ENCODE data around the gene SATB1. TPM values are rescaled to one million over a fixed set of nuclear protein-coding genes. Genes with fewer than 3 reads are reported as not detected.

The SATB1 gene
- total RNA-seq, 2 donors from 2014 or later: 414 to 494 TPM

- peaks cover 43% of the 10 kb centered on the region for H3K4me1 Mint-ChIP-seq
- peaks cover 100% of the 10 kb centered on the region for H3K36me3 Mint-ChIP-seq (ENCODE audit: low read depth)
- no peaks in the 10 kb centered on the region for H3K27me3 Mint-ChIP-seq
- H3K4me3 Mint-ChIP-seq: peak overlapping the region; percentile 88
- peak overlapping the region; percentile 89 for H3K27ac Mint-ChIP-seq
- no peak for ATAC-seq (replicated peaks)
- no peaks in the 10 kb centered on the region for H3K9me3 Mint-ChIP-seq
These were observed 2.2 kb downstream of the SATB1 start for GRCh38 chr3:18422972-18423371.

GRCh38 chr3:18420555-18420954 is 4.6 kb downstream of the SATB1 start:
- Mint-ChIP-seq H3K4me1 (peaks cover 56% of the 10 kb centered on the region), H3K36me3 (ENCODE audit: low read depth) (peaks cover 100% of the 10 kb centered on the region), H3K27ac (peak overlapping the region; percentile 89), H3K4me3 (peak overlapping the region; percentile 88), H3K27me3 (no peaks in the 10 kb centered on the region), H3K9me3 (no peaks in the 10 kb centered on the region)
- ATAC-seq (replicated peaks): no peak

GRCh38 chr3:18419232-18419631 is 5.9 kb downstream of the SATB1 start:
- H3K27me3 Mint-ChIP-seq: no peaks in the 10 kb centered on the region
- no peaks in the 10 kb centered on the region for H3K9me3 Mint-ChIP-seq
- peaks cover 61% of the 10 kb centered on the region for H3K4me1 Mint-ChIP-seq
- H3K4me3 Mint-ChIP-seq: peak overlapping the region; percentile 88
- H3K27ac Mint-ChIP-seq: peak overlapping the region; percentile 89
- no peak for ATAC-seq (replicated peaks)
- H3K36me3 Mint-ChIP-seq (ENCODE audit: low read depth): peaks cover 100% of the 10 kb centered on the region

GRCh38 chr3:18417904-18418572 is 7.1 kb downstream of the SATB1 start:
- peaks cover 100% of the 10 kb centered on the region for H3K36me3 Mint-ChIP-seq (ENCODE audit: low read depth)
- peak overlapping the region; percentile 88 for H3K4me3 Mint-ChIP-seq
- no peak for ATAC-seq (replicated peaks)
- peaks cover 50% of the 10 kb centered on the region for H3K4me1 Mint-ChIP-seq
- H3K27ac Mint-ChIP-seq: peak overlapping the region; percentile 89
- no peaks in the 10 kb centered on the region for H3K27me3 Mint-ChIP-seq
- no peaks in the 10 kb centered on the region for H3K9me3 Mint-ChIP-seq

GRCh38 chr3:18416332-18416731 is 8.8 kb downstream of the SATB1 start:
- H3K27me3 Mint-ChIP-seq: no peaks in the 10 kb centered on the region
- no peaks in the 10 kb centered on the region for H3K9me3 Mint-ChIP-seq
- H3K36me3 Mint-ChIP-seq (ENCODE audit: low read depth): peaks cover 100% of the 10 kb centered on the region
- peaks cover 50% of the 10 kb centered on the region for H3K4me1 Mint-ChIP-seq
- peak overlapping the region; percentile 50 for H3K4me3 Mint-ChIP-seq
- ATAC-seq (replicated peaks): no peak
- H3K27ac Mint-ChIP-seq: peak overlapping the region; percentile 24

GRCh38 chr3:18415839-18416238 is 9.3 kb downstream of the SATB1 start:
- H3K27ac Mint-ChIP-seq: peak overlapping the region; percentile 24
- peak overlapping the region; percentile 50 for H3K4me3 Mint-ChIP-seq
- no peaks in the 10 kb centered on the region for H3K27me3 Mint-ChIP-seq
- H3K9me3 Mint-ChIP-seq: no peaks in the 10 kb centered on the region
- peaks cover 100% of the 10 kb centered on the region for H3K36me3 Mint-ChIP-seq (ENCODE audit: low read depth)
- peak; percentile 23 for ATAC-seq (replicated peaks)
- peaks cover 49% of the 10 kb centered on the region for H3K4me1 Mint-ChIP-seq

- peaks cover 45% of the 10 kb centered on the region for H3K4me1 Mint-ChIP-seq
- ATAC-seq (replicated peaks): no peak
- H3K27ac Mint-ChIP-seq: no peak overlapping the region
- peak overlapping the region; percentile 30 for H3K4me3 Mint-ChIP-seq
- no peaks in the 10 kb centered on the region for H3K9me3 Mint-ChIP-seq
- no peaks in the 10 kb centered on the region for H3K27me3 Mint-ChIP-seq
- H3K36me3 Mint-ChIP-seq (ENCODE audit: low read depth): peaks cover 100% of the 10 kb centered on the region
These were observed 10.0 kb downstream of the SATB1 start for GRCh38 chr3:18415167-18415566.

GRCh38 chr3:18412684-18413083 is 12.5 kb downstream of the SATB1 start:
- peak overlapping the region; percentile 34 for H3K4me3 Mint-ChIP-seq
- no peaks in the 10 kb centered on the region for H3K9me3 Mint-ChIP-seq
- H3K4me1 Mint-ChIP-seq: peaks cover 44% of the 10 kb centered on the region
- H3K27me3 Mint-ChIP-seq: no peaks in the 10 kb centered on the region
- H3K36me3 Mint-ChIP-seq (ENCODE audit: low read depth): peaks cover 100% of the 10 kb centered on the region
- H3K27ac Mint-ChIP-seq: peak overlapping the region; percentile 63
- no peak for ATAC-seq (replicated peaks)

GRCh38 chr3:18411541-18411940 is 13.6 kb downstream of the SATB1 start:
- Mint-ChIP-seq H3K4me3 (peak overlapping the region; percentile 34), H3K4me1 (peaks cover 40% of the 10 kb centered on the region), H3K9me3 (no peaks in the 10 kb centered on the region), H3K27me3 (no peaks in the 10 kb centered on the region), H3K27ac (peak overlapping the region; percentile 63), H3K36me3 (ENCODE audit: low read depth) (peaks cover 100% of the 10 kb centered on the region)
- no peak for ATAC-seq (replicated peaks)

GRCh38 chr3:18410205-18410604 is 14.9 kb downstream of the SATB1 start:
- H3K4me3 Mint-ChIP-seq: peak overlapping the region; percentile 36
- H3K27ac Mint-ChIP-seq: peak overlapping the region; percentile 63
- H3K4me1 Mint-ChIP-seq: peaks cover 37% of the 10 kb centered on the region
- peaks cover 100% of the 10 kb centered on the region for H3K36me3 Mint-ChIP-seq (ENCODE audit: low read depth)
- no peaks in the 10 kb centered on the region for H3K9me3 Mint-ChIP-seq
- no peak for ATAC-seq (replicated peaks)
- no peaks in the 10 kb centered on the region for H3K27me3 Mint-ChIP-seq

GRCh38 chr3:18409266-18409665 is 15.9 kb downstream of the SATB1 start:
- H3K27me3 Mint-ChIP-seq: no peaks in the 10 kb centered on the region
- H3K4me3 Mint-ChIP-seq: peak overlapping the region; percentile 36
- peaks cover 39% of the 10 kb centered on the region for H3K4me1 Mint-ChIP-seq
- peaks cover 100% of the 10 kb centered on the region for H3K36me3 Mint-ChIP-seq (ENCODE audit: low read depth)
- ATAC-seq (replicated peaks): no peak
- H3K27ac Mint-ChIP-seq: peak overlapping the region; percentile 63
- H3K9me3 Mint-ChIP-seq: no peaks in the 10 kb centered on the region

- Mint-ChIP-seq H3K27me3 (no peaks in the 10 kb centered on the region), H3K9me3 (no peaks in the 10 kb centered on the region), H3K36me3 (ENCODE audit: low read depth) (peaks cover 100% of the 10 kb centered on the region), H3K27ac (peak overlapping the region; percentile 92), H3K4me3 (peak overlapping the region; percentile 49), H3K4me1 (peaks cover 57% of the 10 kb centered on the region)
- peak; percentile 65 for ATAC-seq (replicated peaks)
These were observed 20.0 kb downstream of the SATB1 start for GRCh38 chr3:18405141-18405540.

GRCh38 chr3:18403061-18403460 is 22.1 kb downstream of the SATB1 start:
- Mint-ChIP-seq H3K4me1 (peaks cover 68% of the 10 kb centered on the region), H3K27ac (peak overlapping the region; percentile 92), H3K9me3 (no peaks in the 10 kb centered on the region), H3K27me3 (no peaks in the 10 kb centered on the region), H3K36me3 (ENCODE audit: low read depth) (peaks cover 100% of the 10 kb centered on the region), H3K4me3 (peak overlapping the region; percentile 73)
- no peak for ATAC-seq (replicated peaks)

- peaks cover 100% of the 10 kb centered on the region for H3K36me3 Mint-ChIP-seq (ENCODE audit: low read depth)
- peak overlapping the region; percentile 92 for H3K27ac Mint-ChIP-seq
- ATAC-seq (replicated peaks): no peak
These were observed 22.8 kb downstream of the SATB1 start for GRCh38 chr3:18402239-18402799.

GRCh38 chr3:18401300-18401961 is 23.7 kb downstream of the SATB1 start:
- H3K4me3 Mint-ChIP-seq: peak overlapping the region; percentile 73

More at GRCh38 chr3:18402239-18402799, 22.8 kb downstream of the SATB1 start:
- no peaks in the 10 kb centered on the region for H3K9me3 Mint-ChIP-seq
- H3K27me3 Mint-ChIP-seq: no peaks in the 10 kb centered on the region
- peaks cover 67% of the 10 kb centered on the region for H3K4me1 Mint-ChIP-seq
- peak overlapping the region; percentile 73 for H3K4me3 Mint-ChIP-seq

More at GRCh38 chr3:18401300-18401961, 23.7 kb downstream of the SATB1 start:
- H3K27ac Mint-ChIP-seq: peak overlapping the region; percentile 92
- H3K9me3 Mint-ChIP-seq: no peaks in the 10 kb centered on the region
- no peaks in the 10 kb centered on the region for H3K27me3 Mint-ChIP-seq
- H3K4me1 Mint-ChIP-seq: peaks cover 72% of the 10 kb centered on the region
- ATAC-seq (replicated peaks): no peak
- peaks cover 100% of the 10 kb centered on the region for H3K36me3 Mint-ChIP-seq (ENCODE audit: low read depth)
